Immature natural killer cell (primary cell): ENCODE measurements around the gene PCBP3. TPM values are rescaled to one million over a fixed set of nuclear protein-coding genes. Genes with fewer than 3 reads are reported as not detected.
"Not testable (repeated sequence)": the region's sequence is repeated elsewhere in the genome, so short reads cannot be mapped to it uniquely, and the experiment has no call there.

Experiments
- DNase-seq, 3 donors: peaks; one replicate each; pipeline ENCODE4 v3.0.0; 2022; ENCODE audit warnings: mixed read lengths in 1 of 3
- H3K27ac Mint-ChIP-seq, 6 donors: one replicate each; pipeline ENCODE4 v1.8.0; 2020; ENCODE audit warnings: mixed read lengths in 6 of 6, mild to moderate bottlenecking in 5 of 6, inconsistent platforms in 4 of 6, moderate library complexity in 3 of 6
- H3K27me3 Mint-ChIP-seq, 3 donors: one replicate each; pipeline ENCODE4 v1.8.0; 2020 to 2021; ENCODE audit warnings: low read depth in 3 of 3, mild to moderate bottlenecking in 3 of 3, mixed read lengths in 3 of 3, moderate library complexity in 3 of 3, inconsistent platforms in 1 of 3
- H3K36me3 Mint-ChIP-seq, 3 donors: one replicate each; pipeline ENCODE4 v1.8.0; 2020; ENCODE audit warnings: mixed read lengths in 3 of 3, inconsistent platforms in 2 of 3, mild to moderate bottlenecking in 2 of 3
- H3K4me1 Mint-ChIP-seq, 2 donors: one replicate each; pipeline ENCODE4 v1.8.0; 2020; ENCODE audit warnings: inconsistent platforms in 2 of 2, mild to moderate bottlenecking in 2 of 2, mixed read lengths in 2 of 2, moderate library complexity in 1 of 2
- H3K4me3 Mint-ChIP-seq, 5 donors: one replicate each; pipeline ENCODE4 v1.8.0; 2020; ENCODE audit warnings: mild to moderate bottlenecking in 5 of 5, mixed read lengths in 5 of 5, inconsistent platforms in 3 of 5, moderate library complexity in 3 of 5
- H3K9me3 Mint-ChIP-seq, 6 donors: one replicate each; pipeline ENCODE4 v1.8.0; 2020; ENCODE audit warnings: mild to moderate bottlenecking in 6 of 6, mixed read lengths in 6 of 6, inconsistent platforms in 4 of 6, moderate library complexity in 3 of 6
- polyA plus RNA-seq, 3 donors: library from polyadenylated mRNA; unstranded; fragments of 300-500 nt; fragmentation: Illumina TruSeq; gene quantifications; one replicate each; pipeline ENCODE4 v1.2.3, GENCODE V29; 2021

The PCBP3 gene
- polyA plus RNA-seq, 3 donors from 2014 or later = 0.27 to 0.71 TPM; not detected in 1

DNA sequence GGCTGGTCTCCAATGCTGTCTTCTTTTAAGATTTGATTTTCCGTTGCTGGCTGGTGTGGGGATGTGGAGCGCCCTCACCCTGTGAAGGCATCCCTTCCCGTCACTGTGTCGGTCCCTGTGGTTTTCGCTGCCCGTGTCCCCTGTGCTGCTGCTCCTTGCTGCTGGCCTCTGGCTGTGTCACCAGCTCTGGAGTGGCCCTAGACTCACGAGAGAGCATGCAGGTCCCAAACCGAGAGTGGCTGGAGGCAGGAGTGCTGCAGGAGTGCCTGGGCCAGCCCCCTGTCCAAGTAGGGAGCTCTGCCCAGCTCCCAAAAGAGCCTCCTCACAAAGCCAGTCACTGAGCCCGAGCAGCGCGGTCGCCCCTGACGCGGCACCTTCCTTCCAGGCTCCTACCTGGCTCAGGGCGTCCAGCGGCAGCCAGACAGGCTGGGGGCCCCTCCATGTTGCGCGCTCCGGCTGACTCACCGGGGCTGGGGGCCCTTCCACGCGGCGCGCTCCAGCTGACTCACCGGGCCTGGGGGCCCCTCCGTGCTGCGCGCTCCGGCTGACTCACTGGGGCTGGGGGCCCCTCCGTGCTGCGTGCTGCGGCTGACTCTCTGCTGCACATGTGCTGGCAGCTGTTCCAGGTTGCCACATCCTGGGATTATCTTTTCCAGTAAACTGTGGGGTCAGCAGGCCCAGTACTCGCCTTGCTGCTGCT lies 231.3 kb downstream of the PCBP3 start:
- H3K27me3 Mint-ChIP-seq = peaks cover 0 to 3% (median 2%) of the 10 kb centered on the region in 3 donors
- H3K4me3 Mint-ChIP-seq = no peak overlapping the region
- peaks cover 0 to 2% (median 0%) of the 10 kb centered on the region in 6 donors for H3K9me3 Mint-ChIP-seq
- H3K36me3 Mint-ChIP-seq = no peaks in the 10 kb centered on the region
- no peak for DNase-seq
- no peak overlapping the region for H3K27ac Mint-ChIP-seq
- H3K4me1 Mint-ChIP-seq = no peaks in the 10 kb centered on the region

DNA sequence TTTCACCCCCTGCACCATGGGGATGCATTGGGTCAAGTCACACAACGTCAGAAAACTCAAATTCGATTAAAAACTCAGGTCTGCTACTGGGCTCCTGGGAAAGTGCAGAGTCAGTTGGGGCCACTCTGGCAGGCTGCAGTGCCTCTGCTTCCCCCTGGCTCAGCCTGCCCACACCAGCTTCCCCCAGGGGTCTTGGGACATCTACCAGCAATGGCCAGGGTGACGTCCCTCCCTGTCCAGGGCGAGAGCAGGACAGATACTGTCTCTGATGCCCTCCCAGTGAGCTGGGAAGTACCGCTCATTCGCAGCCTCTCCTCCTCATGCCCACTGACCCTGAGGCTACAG lies 231.9 kb downstream of the PCBP3 start:
- Mint-ChIP-seq H3K4me3 (no peak overlapping the region), H3K27me3 (peaks cover 0 to 3% (median 2%) of the 10 kb centered on the region in 3 donors), H3K36me3 (no peaks in the 10 kb centered on the region), H3K4me1 (peaks cover 0 to under 1% of the 10 kb centered on the region in 2 donors), H3K9me3 (peaks cover 0 to 2% (median 0%) of the 10 kb centered on the region in 6 donors), H3K27ac (no peak overlapping the region)
- no peak for DNase-seq

DNA sequence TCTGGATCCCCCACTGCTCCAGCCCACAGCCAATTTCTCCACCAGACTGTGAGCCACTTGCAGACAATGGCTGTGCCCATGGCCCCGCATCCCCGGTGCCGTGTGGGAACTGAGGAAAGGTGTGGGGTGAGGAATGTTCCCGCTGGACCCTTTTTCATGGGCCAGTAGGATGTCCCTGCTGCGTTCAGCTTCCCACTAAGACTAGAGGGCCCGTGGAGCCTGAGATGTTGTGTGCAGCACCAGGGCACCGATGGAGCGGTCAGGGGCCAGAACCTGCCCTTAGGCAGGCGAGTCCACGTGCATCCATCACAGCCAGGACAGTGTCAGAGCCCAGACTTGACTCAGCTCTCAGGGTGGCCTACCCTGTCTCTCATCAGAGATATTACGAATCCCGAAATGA lies 232.4 kb downstream of the PCBP3 start:
- Mint-ChIP-seq H3K9me3 (peaks cover 0 to 2% (median 0%) of the 10 kb centered on the region in 6 donors), H3K4me3 (no peak overlapping the region), H3K27me3 (peaks cover 0 to 5% (median 4%) of the 10 kb centered on the region in 3 donors), H3K4me1 (peaks cover 0 to 2% of the 10 kb centered on the region in 2 donors), H3K36me3 (no peaks in the 10 kb centered on the region), H3K27ac (no peak overlapping the region)
- DNase-seq = no peak

DNA sequence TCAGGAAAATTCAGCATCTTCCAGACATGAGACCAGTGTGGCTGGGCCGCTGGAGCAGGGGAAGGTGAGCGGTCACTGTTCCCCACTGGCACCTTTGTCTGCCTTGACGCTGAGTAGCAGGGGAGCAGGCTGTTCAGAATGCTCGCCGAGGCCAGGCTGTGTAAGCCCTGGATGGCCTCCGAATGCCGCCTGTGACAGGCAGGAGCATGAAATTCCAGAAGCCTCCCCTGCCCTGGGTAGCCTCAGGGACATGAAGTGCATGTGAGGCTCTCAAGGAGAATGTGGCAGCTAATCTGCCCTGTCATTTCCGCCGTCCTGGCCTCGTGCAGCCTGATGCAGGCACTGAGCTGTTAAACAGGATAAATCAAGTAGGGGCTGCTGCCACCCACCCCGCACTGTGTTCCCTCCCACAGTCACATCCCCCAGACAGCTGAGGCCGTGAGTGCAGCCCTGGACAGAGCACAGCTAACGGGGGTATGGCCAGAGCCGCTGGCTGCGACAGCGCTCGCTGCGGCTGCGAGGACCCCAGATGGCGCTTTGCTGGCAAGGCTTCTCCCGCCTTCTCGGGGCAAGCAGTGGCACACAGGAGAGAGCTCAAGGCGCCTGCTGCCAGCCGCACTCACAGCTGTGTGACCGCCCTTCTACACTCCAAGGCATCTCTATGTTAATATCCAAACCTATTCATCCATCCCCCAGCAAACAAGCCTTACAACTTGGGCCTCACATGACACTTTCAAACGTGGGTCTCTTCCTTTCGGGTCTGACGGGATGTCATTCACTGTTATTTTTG lies 233.1 kb downstream of the PCBP3 start:
- Mint-ChIP-seq H3K36me3 (no peaks in the 10 kb centered on the region), H3K27ac (no peak overlapping the region), H3K4me1 (peaks cover 0 to 2% of the 10 kb centered on the region in 2 donors), H3K4me3 (no peak overlapping the region), H3K27me3 (peaks cover under 1 to 12% (median 6%) of the 10 kb centered on the region in 3 donors), H3K9me3 (peaks cover 0 to 2% (median 0%) of the 10 kb centered on the region in 6 donors)
- DNase-seq = no peak

DNA sequence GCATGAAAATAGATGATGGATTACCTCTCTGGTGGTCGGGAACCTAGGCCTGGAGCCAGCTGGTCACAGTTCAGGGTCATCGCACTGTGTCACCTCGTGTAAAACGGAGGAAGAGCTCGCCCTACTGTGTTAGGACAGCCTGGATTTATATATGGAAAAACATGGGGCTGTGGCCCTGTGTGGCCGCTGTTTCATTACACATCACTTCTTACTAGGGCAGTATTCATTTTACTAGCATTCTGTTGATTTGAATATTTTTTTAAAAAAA lies 233.6 kb downstream of the PCBP3 start:
- Mint-ChIP-seq H3K36me3 (no peaks in the 10 kb centered on the region), H3K4me1 (peaks cover 0 to 2% of the 10 kb centered on the region in 2 donors), H3K9me3 (peaks cover 0 to 2% (median 0%) of the 10 kb centered on the region in 6 donors), H3K27me3 (peaks cover 2 to 14% (median 6%) of the 10 kb centered on the region in 3 donors), H3K4me3 (no peak overlapping the region), H3K27ac (no peak overlapping the region)
- no peak for DNase-seq

DNA sequence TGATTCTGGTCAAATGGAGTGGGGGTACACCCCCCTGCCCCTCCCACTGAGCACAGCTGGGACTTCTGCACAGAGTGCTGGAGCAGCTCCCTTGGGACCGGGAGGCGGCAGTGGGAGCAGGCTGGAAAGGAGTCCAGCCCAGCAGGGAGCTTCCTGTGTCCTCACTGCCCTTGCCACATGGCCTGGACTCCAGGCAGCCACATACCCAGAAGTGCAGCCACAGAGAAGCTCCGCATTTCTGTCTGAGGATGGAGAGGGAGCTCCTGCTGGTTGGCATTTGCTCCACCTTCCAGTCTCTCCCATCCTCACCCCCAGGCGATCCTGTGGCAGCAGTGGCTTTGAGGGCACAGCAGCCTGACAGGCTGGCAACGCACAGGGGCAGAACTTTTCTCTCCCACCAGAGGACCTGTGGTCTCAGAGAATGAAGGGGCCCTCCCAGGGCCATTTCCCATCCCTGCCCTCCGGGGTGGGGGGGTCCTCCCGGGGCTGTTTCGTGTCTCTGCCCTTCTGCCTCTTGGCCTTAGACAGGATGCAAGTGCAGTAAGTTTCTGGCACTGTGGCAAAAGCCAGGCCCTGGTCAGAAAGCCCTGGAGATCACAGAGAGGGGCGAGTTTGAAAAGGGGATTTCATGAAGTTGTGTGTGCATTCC lies 234.4 kb downstream of the PCBP3 start:
- Mint-ChIP-seq H3K27me3 (peaks cover 2 to 15% (median 6%) of the 10 kb centered on the region in 3 donors), H3K4me1 (peaks cover 0 to 2% of the 10 kb centered on the region in 2 donors), H3K9me3 (peaks cover 0 to 2% (median 0%) of the 10 kb centered on the region in 6 donors), H3K27ac (no peak overlapping the region), H3K36me3 (no peaks in the 10 kb centered on the region), H3K4me3 (no peak overlapping the region)
- no peak for DNase-seq

DNA sequence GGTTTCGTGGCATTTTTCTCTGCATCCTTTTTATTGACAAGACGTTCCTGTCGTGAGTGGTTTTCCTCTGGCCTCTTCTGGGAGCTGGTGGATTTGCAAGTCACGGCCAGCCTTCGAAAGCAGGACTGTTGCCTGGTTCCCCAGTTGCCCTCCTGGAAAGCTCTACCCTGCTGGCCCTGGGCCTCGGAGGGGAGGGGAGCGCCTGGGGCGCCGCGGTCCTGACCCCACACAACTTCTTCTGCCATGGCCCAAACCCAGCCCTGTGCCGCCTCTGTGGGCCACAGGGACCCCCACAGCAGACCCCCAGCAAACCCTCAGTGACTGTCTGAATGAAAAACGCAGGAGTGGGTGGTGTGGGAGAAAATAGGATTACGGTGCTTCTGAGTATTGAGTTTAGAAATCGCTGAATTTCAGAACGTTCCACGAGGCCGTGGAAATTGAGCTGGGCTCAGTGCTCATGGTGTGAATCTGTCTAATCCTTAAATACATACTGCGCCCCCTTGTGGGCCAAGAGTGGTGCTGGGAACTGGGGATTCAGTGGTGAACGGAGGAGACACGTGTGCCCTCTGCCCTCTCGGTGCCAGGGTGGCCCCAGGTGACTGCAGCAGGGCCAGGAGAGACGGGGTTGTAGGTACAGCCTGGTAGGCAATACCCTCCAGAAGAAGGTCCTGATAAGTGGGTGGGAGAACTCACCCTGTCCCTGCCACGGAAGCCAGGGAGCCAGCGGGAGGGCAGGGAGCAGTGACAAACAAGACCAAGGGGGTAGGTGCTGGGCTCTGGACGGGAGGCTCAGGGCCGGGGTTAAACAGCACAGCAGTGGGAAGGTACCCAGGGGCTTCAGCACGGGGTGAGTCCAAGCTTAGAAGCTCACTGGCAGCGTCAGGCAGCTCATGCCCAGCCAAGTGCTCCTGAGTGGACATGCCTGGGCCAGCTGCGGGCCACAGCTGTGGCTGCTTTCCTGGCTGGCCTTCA lies 236.9 kb downstream of the PCBP3 start:
- peaks cover 2 to 19% (median 6%) of the 10 kb centered on the region in 3 donors for H3K27me3 Mint-ChIP-seq
- peak; percentile 19 to 28 (median 24) for DNase-seq
- no peak overlapping the region for H3K4me3 Mint-ChIP-seq
- peaks cover 0 to 2% (median under 1%) of the 10 kb centered on the region in 6 donors for H3K9me3 Mint-ChIP-seq
- peaks cover 7 to 13% of the 10 kb centered on the region in 2 donors for H3K4me1 Mint-ChIP-seq
- peak overlapping the region in 2 of 6 donors; percentile 13 to 16 for H3K27ac Mint-ChIP-seq
- no peaks in the 10 kb centered on the region for H3K36me3 Mint-ChIP-seq

DNA sequence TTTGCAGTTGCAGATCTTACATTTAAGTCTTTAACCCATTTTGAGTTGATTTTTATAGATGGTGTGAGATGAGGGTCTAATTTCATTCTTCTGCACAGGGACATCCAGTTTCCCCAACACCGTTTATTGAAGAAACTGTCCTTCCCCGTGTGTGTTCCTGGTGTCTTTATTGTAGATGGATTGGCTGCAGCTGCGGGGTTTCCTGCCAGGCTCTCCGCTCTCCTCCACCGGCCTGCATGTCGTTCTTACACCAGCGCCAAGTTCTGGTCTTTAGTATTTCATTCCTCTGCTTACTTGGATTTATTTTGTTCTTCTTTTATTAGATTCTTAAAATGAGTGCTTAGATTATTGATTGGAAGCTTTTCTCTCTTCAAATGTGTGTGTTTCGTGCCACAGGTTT lies 239.1 kb downstream of the PCBP3 start:
- peaks cover 12 to 28% (median 19%) of the 10 kb centered on the region in 3 donors for H3K27me3 Mint-ChIP-seq
- peaks cover 0 to 7% (median 4%) of the 10 kb centered on the region in 6 donors for H3K9me3 Mint-ChIP-seq
- no peak overlapping the region for H3K27ac Mint-ChIP-seq
- no peak overlapping the region for H3K4me3 Mint-ChIP-seq
- H3K4me1 Mint-ChIP-seq = peaks cover 24 to 33% of the 10 kb centered on the region in 2 donors
- no peak for DNase-seq
- no peaks in the 10 kb centered on the region for H3K36me3 Mint-ChIP-seq

DNA sequence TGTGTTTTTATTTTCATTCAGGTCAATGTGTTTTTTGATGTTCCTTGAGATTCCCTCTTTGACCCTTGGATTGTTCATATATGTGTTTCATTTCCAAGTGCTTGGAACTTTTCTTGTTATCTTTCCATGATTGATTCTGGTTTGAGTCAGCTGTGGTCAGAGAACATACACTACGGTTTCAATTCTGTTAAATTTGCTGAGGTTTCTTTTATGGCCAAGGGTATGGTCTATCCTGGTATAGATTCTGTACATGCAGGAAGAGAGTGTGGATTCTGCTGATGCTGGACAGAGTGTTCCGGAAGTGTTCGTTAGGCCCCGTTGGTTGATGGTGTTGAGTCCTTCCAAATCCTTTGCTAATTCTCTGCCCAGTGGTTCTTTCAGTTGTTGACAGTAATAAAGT lies 239.6 kb downstream of the PCBP3 start:
- Mint-ChIP-seq H3K4me1 (peaks cover 27 to 33% of the 10 kb centered on the region in 2 donors), H3K9me3 (peaks cover 0 to 7% (median 4%) of the 10 kb centered on the region in 6 donors), H3K27ac (no peak overlapping the region), H3K36me3 (no peaks in the 10 kb centered on the region), H3K27me3 (peaks cover 12 to 28% (median 19%) of the 10 kb centered on the region in 3 donors), H3K4me3 (no peak overlapping the region)
- no peak for DNase-seq

DNA sequence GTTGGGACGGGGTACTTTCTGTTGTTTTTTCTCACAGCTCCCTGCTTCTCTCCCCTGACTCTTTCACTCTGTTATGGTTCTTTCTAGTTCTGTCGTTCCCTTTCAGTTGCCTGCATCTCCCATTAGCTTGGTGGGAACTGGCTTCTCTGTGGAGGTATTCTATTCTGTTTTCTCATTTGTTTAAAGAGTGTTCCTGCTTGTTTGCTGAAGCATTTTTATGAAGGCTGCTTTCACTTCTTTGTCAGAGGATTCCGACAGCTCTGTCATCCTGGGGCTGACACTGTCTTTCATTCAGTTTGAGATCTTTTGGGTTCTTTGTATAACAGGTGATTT lies 242.0 kb downstream of the PCBP3 start:
- Mint-ChIP-seq H3K4me3 (peak overlapping the region; percentile 24 to 69 (median 28)), H3K4me1 (peaks cover 27 to 33% of the 10 kb centered on the region in 2 donors), H3K36me3 (no peaks in the 10 kb centered on the region)

DNA sequence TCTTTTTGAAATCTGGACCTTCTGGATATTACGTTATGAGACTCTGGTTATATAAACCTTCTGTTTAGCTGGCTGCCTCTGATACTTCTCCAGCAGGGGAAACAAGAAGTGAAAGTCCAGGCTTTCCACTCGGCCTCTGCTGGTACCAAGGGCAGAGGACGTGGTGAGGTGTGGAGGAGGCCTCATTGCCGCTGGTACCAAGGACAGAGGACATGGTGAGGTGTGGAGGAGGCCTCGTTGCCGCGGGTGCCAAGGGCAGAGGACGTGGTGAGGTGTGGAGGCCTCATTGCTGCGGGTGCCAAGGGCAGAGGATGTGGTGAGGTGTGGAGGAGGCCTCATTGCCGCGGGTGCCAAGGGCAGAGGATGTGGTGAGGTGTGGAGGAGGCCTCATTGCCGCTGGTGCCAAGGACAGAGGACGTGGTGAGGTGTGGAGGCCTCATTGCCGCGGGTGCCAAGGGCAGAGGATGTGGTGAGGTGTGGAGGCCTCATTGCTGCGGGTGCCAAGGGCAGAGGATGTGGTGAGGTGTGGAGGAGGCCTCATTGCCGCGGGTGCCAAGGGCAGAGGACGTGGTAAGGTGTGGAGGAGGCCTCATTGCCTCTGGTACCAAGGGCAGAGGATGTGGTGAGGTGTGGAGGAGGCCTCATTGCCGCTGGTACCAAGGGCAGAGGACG lies 242.5 kb downstream of the PCBP3 start:
- H3K27me3 Mint-ChIP-seq = peaks cover 9 to 25% (median 21%) of the 10 kb centered on the region in 3 donors
- H3K4me1 Mint-ChIP-seq = peaks cover 27 to 33% of the 10 kb centered on the region in 2 donors
- H3K9me3 Mint-ChIP-seq, H3K36me3 Mint-ChIP-seq: not testable (repeated sequence)
- peak overlapping the region; percentile 86 to 91 (median 88) for H3K27ac Mint-ChIP-seq
- H3K4me3 Mint-ChIP-seq = peak overlapping the region; percentile 24 to 69 (median 39)
- peak; percentile 67 to 77 (median 70) for DNase-seq

More for the DNA sequence above, 242.0 kb downstream of the PCBP3 start:
- peaks cover 11 to 27% (median 21%) of the 10 kb centered on the region in 3 donors for H3K27me3 Mint-ChIP-seq
- H3K27ac Mint-ChIP-seq = peak overlapping the region; percentile 86 to 91 (median 88)
- peaks cover 0 to 7% (median 4%) of the 10 kb centered on the region in 6 donors for H3K9me3 Mint-ChIP-seq
- no peak for DNase-seq

DNA sequence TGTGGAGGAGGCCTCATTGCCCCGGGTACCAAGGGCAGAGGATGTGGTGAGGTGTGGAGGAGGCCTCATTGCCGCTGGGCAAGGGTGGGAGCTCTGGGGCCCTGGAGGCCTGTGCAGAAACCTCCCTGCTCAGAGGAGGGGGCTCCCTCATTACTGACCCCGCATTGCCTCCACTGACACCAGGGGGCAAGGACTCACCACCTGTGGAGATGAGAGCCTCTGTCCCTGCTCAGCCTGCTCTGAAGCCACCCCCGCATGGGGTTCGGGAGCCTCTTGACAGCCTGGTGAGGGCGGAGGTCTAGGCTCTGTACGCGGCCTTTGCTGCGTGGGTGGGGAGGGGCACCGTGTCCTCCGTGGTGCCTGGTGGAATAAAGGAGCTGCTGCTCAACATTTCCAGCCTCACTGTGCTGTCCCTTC lies 243.1 kb downstream of the PCBP3 start:
- DNase-seq = no peak
- peaks cover 27 to 35% of the 10 kb centered on the region in 2 donors for H3K4me1 Mint-ChIP-seq
- H3K4me3 Mint-ChIP-seq = peak overlapping the region in 2 of 5 donors; percentile 9 to 52
- peaks cover 9 to 24% (median 20%) of the 10 kb centered on the region in 3 donors for H3K27me3 Mint-ChIP-seq
- peak overlapping the region; percentile 65 to 90 (median 86) for H3K27ac Mint-ChIP-seq
- H3K36me3 Mint-ChIP-seq = no peaks in the 10 kb centered on the region
- H3K9me3 Mint-ChIP-seq = peaks cover 0 to 7% (median 4%) of the 10 kb centered on the region in 6 donors
